ENCODE measurements around the gene CATSPERZ. TPM values are rescaled to one million over a fixed set of nuclear protein-coding genes. Genes with fewer than 3 reads are reported as not detected.
A peak's percentile ranks its signal among the peaks of the same experiment; 100 is the strongest.

Gene CATSPERZ
- total and polyA plus RNA-seq, 9 of the 15 experiments (the other 6 are each of a cell fraction or from before 2014, with no cell fraction given) = 0.86 to 8.5 (median 3.5) TPM

DNA sequence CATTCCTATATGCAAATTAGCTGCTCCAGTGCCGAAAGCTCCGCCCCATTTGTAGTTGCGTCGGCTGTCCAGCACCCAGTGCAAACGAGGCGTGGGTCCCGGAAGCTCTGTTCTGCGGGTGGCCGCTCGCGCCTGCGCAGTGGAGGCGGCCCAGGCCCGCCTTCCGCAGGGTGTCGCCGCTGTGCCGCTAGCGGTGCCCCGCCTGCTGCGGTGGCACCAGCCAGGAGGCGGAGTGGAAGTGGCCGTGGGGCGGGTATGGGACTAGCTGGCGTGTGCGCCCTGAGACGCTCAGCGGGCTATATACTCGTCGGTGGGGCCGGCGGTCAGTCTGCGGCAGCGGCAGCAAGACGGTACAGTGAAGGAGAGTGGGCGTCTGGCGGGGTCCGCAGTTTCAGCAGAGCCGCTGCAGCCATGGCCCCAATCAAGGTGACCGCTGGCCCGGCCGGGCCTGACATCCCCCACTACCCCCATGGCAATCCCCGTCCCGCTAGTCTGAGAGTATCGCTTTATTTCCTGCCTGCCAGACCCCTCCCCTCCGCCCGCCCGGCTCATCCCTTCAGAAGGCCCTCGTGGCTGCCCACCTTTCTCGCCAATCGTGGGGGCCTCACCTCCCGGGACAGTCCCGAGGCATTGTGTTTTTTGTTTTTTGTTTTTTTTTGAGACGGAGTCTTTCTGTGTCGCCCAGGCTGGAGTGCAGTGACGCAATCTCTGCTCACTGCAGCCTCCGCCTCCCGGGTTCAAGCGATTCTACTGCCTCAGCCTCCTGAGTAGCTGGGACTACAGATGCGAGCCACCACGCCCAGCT, 18.0 kb downstream of the CATSPERZ start, which contains the start of gene PRDX5 (continued):
- TF ChIP-seq SAFB2 (IDR thresholded peaks at IDR 0.05; ENCODE audit: borderline replicate concordance, low read depth, low read length, severe bottlenecking) (no peak), SAFB (IDR thresholded peaks at IDR 0.05; ENCODE audit: borderline replicate concordance, low read depth, low read length) (peak; percentile 85), MTA3 (IDR thresholded peaks at IDR 0.05; ENCODE audit: borderline replicate concordance) (peak; percentile 84), BHLHE40 (IDR thresholded peaks at IDR 0.05; ENCODE audit: low read length) (peak; percentile 56), ZNF282 (CRISPR knock-in tag; IDR thresholded peaks at IDR 0.05) (peak; percentile 58; the same call in 1 of the 2 replicates), ZNF184 (CRISPR knock-in tag; IDR thresholded peaks at IDR 0.05) (no peak), RAD21 (CRISPR knock-in tag; conservative IDR thresholded peaks at IDR 0.05 in 1 of 2, IDR thresholded peaks at IDR 0.05 in 1 of 2) (peak; percentile 90 to 91), ZBTB7A (IDR thresholded peaks at IDR 0.05; ENCODE audit: borderline replicate concordance, control insufficient read depth, low read depth, low read length) (peak; percentile 50; the same call in 1 of the 2 replicates), HCFC1 (IDR thresholded peaks at IDR 0.05; ENCODE audit: low read depth, low read length) (peak; percentile 41), HNRNPL (IDR thresholded peaks at IDR 0.05; ENCODE audit: low read depth, low read length) (peak; percentile 99), POLR2A (conservative IDR thresholded peaks at IDR 0.05) (peak; percentile 70), JUNB (CRISPR knock-in tag; conservative IDR thresholded peaks at IDR 0.05) (no peak), ARID2 (IDR thresholded peaks at IDR 0.05) (peak; percentile 76)
- TF ChIP-seq, protein P1, sequence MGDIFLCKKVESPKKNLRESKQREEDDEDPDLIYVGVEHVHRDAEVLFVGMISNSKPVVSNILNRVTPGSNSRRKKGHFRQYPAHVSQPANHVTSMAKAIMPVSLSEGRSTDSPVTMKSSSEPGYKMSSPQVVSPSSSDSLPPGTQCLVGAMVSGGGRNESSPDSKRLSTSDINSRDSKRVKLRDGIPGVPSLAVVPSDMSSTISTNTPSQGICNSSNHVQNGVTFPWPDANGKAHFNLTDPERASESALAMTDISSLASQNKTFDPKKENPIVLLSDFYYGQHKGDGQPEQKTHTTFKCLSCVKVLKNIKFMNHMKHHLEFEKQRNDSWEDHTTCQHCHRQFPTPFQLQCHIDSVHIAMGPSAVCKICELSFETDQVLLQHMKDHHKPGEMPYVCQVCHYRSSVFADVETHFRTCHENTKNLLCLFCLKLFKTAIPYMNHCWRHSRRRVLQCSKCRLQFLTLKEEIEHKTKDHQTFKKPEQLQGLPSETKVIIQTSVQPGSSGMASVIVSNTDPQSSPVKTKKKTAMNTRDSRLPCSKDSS (IDR thresholded peaks at IDR 0.05; ENCODE audit: low read depth, partially characterized antibody) = no peak
- TF ChIP-seq, protein P2, sequence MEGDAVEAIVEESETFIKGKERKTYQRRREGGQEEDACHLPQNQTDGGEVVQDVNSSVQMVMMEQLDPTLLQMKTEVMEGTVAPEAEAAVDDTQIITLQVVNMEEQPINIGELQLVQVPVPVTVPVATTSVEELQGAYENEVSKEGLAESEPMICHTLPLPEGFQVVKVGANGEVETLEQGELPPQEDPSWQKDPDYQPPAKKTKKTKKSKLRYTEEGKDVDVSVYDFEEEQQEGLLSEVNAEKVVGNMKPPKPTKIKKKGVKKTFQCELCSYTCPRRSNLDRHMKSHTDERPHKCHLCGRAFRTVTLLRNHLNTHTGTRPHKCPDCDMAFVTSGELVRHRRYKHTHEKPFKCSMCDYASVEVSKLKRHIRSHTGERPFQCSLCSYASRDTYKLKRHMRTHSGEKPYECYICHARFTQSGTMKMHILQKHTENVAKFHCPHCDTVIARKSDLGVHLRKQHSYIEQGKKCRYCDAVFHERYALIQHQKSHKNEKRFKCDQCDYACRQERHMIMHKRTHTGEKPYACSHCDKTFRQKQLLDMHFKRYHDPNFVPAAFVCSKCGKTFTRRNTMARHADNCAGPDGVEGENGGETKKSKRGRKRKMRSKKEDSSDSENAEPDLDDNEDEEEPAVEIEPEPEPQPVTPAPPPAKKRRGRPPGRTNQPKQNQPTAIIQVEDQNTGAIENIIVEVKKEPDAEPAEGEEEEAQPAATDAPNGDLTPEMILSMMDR (IDR thresholded peaks at IDR 0.05 in 2 of 3, conservative IDR thresholded peaks at IDR 0.05 in 1 of 3; ENCODE audit: insufficient read depth in 2 of 3, low read depth in 1 of 3, low read length in 3 of 3) = peak; percentile 65 to 96 (median 94)
- TF ChIP-seq, protein P3, sequence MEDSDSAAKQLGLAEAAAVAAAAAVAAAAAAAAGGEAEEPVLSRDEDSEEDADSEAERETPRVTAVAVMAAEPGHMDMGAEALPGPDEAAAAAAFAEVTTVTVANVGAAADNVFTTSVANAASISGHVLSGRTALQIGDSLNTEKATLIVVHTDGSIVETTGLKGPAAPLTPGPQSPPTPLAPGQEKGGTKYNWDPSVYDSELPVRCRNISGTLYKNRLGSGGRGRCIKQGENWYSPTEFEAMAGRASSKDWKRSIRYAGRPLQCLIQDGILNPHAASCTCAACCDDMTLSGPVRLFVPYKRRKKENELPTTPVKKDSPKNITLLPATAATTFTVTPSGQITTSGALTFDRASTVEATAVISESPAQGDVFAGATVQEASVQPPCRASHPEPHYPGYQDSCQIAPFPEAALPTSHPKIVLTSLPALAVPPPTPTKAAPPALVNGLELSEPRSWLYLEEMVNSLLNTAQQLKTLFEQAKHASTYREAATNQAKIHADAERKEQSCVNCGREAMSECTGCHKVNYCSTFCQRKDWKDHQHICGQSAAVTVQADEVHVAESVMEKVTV (CRISPR knock-in tag; IDR thresholded peaks at IDR 0.05) = peak; percentile 74
- TF ChIP-seq, protein P4, sequence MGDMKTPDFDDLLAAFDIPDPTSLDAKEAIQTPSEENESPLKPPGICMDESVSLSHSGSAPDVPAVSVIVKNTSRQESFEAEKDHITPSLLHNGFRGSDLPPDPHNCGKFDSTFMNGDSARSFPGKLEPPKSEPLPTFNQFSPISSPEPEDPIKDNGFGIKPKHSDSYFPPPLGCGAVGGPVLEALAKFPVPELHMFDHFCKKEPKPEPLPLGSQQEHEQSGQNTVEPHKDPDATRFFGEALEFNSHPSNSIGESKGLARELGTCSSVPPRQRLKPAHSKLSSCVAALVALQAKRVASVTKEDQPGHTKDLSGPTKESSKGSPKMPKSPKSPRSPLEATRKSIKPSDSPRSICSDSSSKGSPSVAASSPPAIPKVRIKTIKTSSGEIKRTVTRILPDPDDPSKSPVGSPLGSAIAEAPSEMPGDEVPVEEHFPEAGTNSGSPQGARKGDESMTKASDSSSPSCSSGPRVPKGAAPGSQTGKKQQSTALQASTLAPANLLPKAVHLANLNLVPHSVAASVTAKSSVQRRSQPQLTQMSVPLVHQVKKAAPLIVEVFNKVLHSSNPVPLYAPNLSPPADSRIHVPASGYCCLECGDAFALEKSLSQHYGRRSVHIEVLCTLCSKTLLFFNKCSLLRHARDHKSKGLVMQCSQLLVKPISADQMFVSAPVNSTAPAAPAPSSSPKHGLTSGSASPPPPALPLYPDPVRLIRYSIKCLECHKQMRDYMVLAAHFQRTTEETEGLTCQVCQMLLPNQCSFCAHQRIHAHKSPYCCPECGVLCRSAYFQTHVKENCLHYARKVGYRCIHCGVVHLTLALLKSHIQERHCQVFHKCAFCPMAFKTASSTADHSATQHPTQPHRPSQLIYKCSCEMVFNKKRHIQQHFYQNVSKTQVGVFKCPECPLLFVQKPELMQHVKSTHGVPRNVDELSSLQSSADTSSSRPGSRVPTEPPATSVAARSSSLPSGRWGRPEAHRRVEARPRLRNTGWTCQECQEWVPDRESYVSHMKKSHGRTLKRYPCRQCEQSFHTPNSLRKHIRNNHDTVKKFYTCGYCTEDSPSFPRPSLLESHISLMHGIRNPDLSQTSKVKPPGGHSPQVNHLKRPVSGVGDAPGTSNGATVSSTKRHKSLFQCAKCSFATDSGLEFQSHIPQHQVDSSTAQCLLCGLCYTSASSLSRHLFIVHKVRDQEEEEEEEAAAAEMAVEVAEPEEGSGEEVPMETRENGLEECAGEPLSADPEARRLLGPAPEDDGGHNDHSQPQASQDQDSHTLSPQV (IDR thresholded peaks at IDR 0.05) = peak; percentile 81
